Epithelial cell of prostate (primary cell): ENCODE measurements around the gene EPS8L2.

ENCODE experiments used
- DNase-seq: peaks from one replicate; pipeline ENCODE4 v3.0.0-alpha.2; 2011; ENCODE audit warnings: low read depth, low spot score
- H3K27ac ChIP-seq: fragments of 450-650 bp; 2 replicates; pipeline ENCODE4 v1.5.1; 2017; ENCODE audit warnings: mild to moderate bottlenecking

The EPS8L2 gene

GRCh38 chr11:705646-706438 is at the start of gene EPS8L2:
Gene EPS8L2, plus strand, starts transcription at chr11:706231. Its CDS starts 3,177 bp downstream, at chr11:709408.
- peak within 1 kb of the TSS; percentile 94 for H3K27ac ChIP-seq
- no peak for DNase-seq

GRCh38 chr11:656426-656825 is 49.6 kb upstream of the EPS8L2 start:
- no peak overlapping the region for H3K27ac ChIP-seq
- DNase-seq: no peak

GRCh38 chr11:656866-657265 is 49.2 kb upstream of the EPS8L2 start:
- no peak overlapping the region for H3K27ac ChIP-seq
- no peak for DNase-seq

DNA sequence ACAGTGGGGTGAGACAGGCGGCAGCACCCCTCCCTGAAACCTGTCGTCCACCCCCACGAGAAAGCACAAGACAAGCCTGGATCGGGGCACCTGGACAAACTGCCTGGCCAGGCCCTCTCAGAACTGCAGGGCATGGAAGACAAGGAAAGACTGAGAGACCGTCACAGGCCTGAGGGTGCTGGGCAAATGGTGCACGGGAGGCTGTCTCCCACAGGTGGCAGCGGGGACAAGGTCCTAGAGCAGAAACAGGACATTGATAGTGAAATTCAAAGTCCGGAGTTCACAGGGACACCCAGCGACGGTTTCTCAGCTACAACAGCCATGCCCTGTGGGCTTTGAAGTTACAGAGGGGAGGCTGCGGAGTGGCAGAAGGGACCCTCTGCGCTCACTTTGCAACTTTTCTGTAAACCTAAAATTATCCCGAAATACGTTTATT is 48.3 kb upstream of the EPS8L2 start:
- peak overlapping the region; percentile 20 for H3K27ac ChIP-seq
- no peak for DNase-seq

DNA sequence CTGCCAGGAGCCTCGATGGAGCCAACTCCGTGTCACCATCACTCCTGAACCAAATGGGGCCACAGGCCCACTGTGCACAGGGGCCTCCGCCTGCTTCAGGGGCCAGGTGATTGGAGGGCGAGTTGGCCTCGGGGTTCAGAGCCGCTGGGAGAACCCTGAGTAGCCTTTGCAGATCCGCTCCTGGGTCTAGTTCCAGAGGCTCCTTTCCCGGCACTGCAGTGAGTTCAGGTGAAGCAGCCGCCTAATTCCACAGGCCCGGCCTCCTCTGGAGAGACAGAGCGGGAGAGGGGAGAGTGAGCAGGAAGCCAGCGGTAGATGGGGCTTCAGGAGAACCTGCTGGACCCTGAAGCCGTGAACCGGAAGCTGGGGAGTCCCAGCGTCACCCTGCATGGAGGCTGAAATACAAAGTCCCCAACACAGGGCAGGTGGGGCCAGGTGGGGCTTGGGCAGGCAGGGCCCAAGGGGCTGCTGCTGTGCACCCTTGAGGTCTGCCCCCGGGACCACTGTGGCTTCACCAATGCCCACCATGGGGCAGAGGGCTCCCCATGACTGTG is 46.4 kb upstream of the EPS8L2 start:
- no peak overlapping the region for H3K27ac ChIP-seq

GRCh38 chr11:660281-660680 is 45.8 kb upstream of the EPS8L2 start:
- DNase-seq: no peak
- H3K27ac ChIP-seq: no peak overlapping the region

More for the DNA sequence above, 46.4 kb upstream of the EPS8L2 start:
- DNase-seq: no peak

GRCh38 chr11:660681-661444 is 45.2 kb upstream of the EPS8L2 start:
- DNase-seq: no peak
- H3K27ac ChIP-seq: no peak overlapping the region

DNA sequence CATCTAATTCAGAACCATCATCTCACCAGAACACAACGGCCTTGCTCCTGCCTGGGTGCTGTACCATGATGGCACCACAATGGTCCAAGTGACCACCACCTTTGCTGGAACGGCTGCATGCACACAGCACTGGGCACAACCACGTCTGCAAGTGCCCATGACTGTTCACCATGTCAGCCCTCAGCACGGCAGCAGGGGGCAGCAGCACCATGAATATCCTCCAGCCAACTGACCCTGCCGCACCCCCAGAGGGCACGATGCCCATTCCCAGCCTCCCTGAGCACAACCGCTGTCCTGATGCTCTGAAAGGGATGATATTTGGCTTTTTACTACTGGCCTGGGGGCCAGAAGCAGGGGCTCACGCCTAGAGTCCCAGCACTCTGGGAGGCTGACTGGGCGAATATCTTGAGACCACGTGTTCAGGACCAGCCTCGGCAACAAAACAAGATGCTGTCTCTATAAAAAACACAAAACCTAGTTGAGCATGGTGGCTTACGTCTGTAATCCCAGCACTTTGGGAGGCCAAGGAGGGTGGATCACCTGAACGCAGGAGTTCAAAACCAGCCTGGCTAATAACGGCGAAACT is 43.2 kb upstream of the EPS8L2 start:
- no peak overlapping the region for H3K27ac ChIP-seq
- no peak for DNase-seq

GRCh38 chr11:665062-665703 is 40.8 kb upstream of the EPS8L2 start:
- DNase-seq: no peak

GRCh38 chr11:665704-666281 is 40.2 kb upstream of the EPS8L2 start:
- no peak overlapping the region for H3K27ac ChIP-seq
- DNase-seq: no peak

More at GRCh38 chr11:665062-665703, 40.8 kb upstream of the EPS8L2 start:
- H3K27ac ChIP-seq: no peak overlapping the region

DNA sequence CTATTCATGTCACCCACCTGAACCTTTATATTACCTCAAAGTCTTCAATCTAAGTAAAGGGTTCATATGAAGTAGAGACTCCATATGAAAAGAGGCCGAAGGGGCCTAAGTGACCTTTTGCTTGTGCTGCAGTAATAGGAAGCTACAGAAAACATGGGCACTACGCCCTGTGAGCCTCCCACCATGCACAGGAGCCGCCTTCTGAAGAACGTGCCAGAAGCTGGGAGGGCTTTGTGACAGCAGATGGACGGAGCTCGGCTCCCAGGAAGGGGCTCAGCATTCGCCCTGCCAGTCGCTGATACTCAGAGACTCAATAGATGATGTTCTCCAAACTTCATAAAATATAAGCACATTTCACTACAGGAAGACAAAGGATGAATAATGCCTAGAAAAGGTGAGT is 32.2 kb upstream of the EPS8L2 start:
- no peak for DNase-seq
- H3K27ac ChIP-seq: no peak overlapping the region

DNA sequence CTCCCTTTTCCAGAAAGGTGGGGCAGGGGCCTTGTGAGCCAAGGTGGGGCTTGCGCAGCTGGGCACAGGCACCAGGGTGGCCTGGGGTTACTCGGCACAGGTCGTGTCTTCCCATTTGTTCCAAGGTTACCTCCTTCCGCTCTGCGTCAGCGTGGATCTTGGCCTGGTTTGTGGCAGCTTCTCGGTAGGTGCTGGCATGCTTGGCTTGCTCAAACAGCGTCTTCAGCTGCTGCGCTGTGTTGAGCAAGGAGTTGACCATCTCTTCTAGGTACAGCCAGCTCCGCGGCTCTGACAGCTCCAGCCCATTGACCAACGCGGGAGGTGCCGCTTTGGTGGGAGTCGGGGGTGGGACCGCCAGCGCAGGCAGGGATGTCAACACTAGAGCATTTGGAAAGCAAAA is 31.6 kb upstream of the EPS8L2 start:
- no peak for DNase-seq
- H3K27ac ChIP-seq: no peak overlapping the region

DNA sequence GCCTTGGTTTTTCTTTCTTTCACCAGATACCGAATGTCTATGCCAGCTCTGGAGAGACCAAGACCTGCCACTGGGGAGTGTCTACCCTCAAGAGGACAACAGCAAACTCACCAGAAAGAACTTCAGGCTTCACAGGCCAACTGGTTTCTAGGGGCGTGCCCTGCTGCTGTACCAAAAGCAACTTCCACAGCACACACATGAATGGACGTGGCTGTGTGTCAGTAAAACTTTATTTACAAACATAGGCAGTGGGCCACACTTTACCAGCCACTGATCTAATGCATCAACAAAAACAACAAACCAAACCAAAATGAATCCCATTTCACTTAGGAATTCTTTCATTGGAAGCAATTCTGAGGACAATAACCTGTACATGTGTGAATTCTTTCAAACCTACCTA is 27.7 kb upstream of the EPS8L2 start:
- no peak overlapping the region for H3K27ac ChIP-seq
- no peak for DNase-seq

GRCh38 chr11:679271-680207 is 26.5 kb upstream of the EPS8L2 start:
- DNase-seq: no peak
- H3K27ac ChIP-seq: no peak overlapping the region

- DNase-seq: no peak
- no peak overlapping the region for H3K27ac ChIP-seq
Observed at GRCh38 chr11:680476-680875, 25.6 kb upstream of the EPS8L2 start.

- DNase-seq: no peak
- H3K27ac ChIP-seq: no peak overlapping the region
Observed at GRCh38 chr11:680970-681369, 25.1 kb upstream of the EPS8L2 start.

GRCh38 chr11:686451-687243 is 19.4 kb upstream of the EPS8L2 start:
- H3K27ac ChIP-seq: no peak overlapping the region
- no peak for DNase-seq

DNA sequence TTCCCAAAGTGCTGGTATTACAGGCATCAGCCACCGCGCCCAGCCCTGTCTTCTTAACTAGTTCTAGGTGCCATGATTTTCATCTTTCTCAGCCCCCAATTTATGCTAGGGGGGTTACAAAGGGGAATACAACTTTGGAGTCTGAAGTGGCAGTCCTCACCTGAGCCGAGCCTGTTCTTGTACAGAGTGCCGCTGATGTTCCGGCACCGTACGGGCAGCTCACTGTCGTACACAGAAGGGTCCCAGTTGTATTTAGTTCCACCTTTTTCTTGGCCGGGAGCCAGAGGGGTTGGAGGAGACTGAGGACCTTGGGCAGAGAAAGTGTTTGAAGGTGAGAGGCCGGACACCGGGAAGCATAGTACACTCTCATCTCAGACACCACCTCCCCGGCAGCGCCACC is 18.3 kb upstream of the EPS8L2 start:
- H3K27ac ChIP-seq: no peak overlapping the region
- DNase-seq: no peak
